ENCODE data around the gene BLVRB.
"Not testable (repeated sequence)": the region's sequence is repeated elsewhere in the genome, so short reads cannot be mapped to it uniquely, and the experiment has no call there.

Gene BLVRB

GRCh38 chr19:40445780-40446262, 19.7 kb downstream of the BLVRB start:
- FAIRE-seq = no peak
- no peak for DNase-seq (ENCODE audit: insufficient read length, low spot score)
- TF ChIP-seq POLR2A (IDR thresholded peaks at IDR 0.05; ENCODE audit: low read depth, low read length) = no peak

GRCh38 chr19:40444825-40445312, 20.7 kb downstream of the BLVRB start:
- TF ChIP-seq POLR2A (IDR thresholded peaks at IDR 0.05; ENCODE audit: low read depth, low read length) = peak; percentile 10; the same call in 1 of the 2 replicates
- FAIRE-seq (no peak), DNase-seq (ENCODE audit: insufficient read length, low spot score) (no peak)

- FAIRE-seq (no peak), DNase-seq (ENCODE audit: insufficient read length, low spot score) (peak; percentile 94)
- TF ChIP-seq POLR2A (IDR thresholded peaks at IDR 0.05; ENCODE audit: low read depth, low read length) = peak; percentile 95
These were observed 21.3 kb downstream of the BLVRB start, which contains the start of gene SERTAD3 for GRCh38 chr19:40444000-40444824. Gene SERTAD3, minus strand, starts transcription at chr19:40444335. Its CDS starts 2,255 bp downstream, at chr19:40442080.

GRCh38 chr19:40443131-40443999, 22.2 kb downstream of the BLVRB start:
- peak; percentile 36 for TF ChIP-seq POLR2A (IDR thresholded peaks at IDR 0.05; ENCODE audit: low read depth, low read length)

GRCh38 chr19:40442328-40443130, 23.0 kb downstream of the BLVRB start:
- TF ChIP-seq POLR2A (IDR thresholded peaks at IDR 0.05; ENCODE audit: low read depth, low read length) = no peak
- DNase-seq (ENCODE audit: insufficient read length, low spot score) (no peak), FAIRE-seq (no peak)

More at GRCh38 chr19:40443131-40443999, 22.2 kb downstream of the BLVRB start:
- DNase-seq (ENCODE audit: insufficient read length, low spot score) (peak; percentile 98), FAIRE-seq (peak; percentile 52)

GRCh38 chr19:40441719-40442253, 23.8 kb downstream of the BLVRB start:
- FAIRE-seq (no peak), DNase-seq (ENCODE audit: insufficient read length, low spot score) (no peak)
- no peak for TF ChIP-seq POLR2A (IDR thresholded peaks at IDR 0.05; ENCODE audit: low read depth, low read length)

GRCh38 chr19:40438284-40438683, 27.3 kb downstream of the BLVRB start:
- no peak for DNase-seq (ENCODE audit: insufficient read length, low spot score)
- no peak for TF ChIP-seq POLR2A (IDR thresholded peaks at IDR 0.05; ENCODE audit: low read depth, low read length)
- no peak for FAIRE-seq

GRCh38 chr19:40433391-40434216, 31.9 kb downstream of the BLVRB start:
- no peak for FAIRE-seq
- TF ChIP-seq POLR2A (IDR thresholded peaks at IDR 0.05; ENCODE audit: low read depth, low read length) = peak; percentile 17; the same call in 1 of the 2 replicates
- peak; percentile 90 for DNase-seq (ENCODE audit: insufficient read length, low spot score)

GRCh38 chr19:40432760-40433159, 32.8 kb downstream of the BLVRB start:
- DNase-seq (ENCODE audit: insufficient read length, low spot score); FAIRE-seq: not testable (repeated sequence)

GRCh38 chr19:40431698-40432097, 33.8 kb downstream of the BLVRB start:
- FAIRE-seq = no peak
- no peak for TF ChIP-seq POLR2A (IDR thresholded peaks at IDR 0.05; ENCODE audit: low read depth, low read length)
- no peak for DNase-seq (ENCODE audit: insufficient read length, low spot score)

GRCh38 chr19:40430242-40430641, 35.3 kb downstream of the BLVRB start:
- FAIRE-seq; DNase-seq (ENCODE audit: insufficient read length, low spot score): not testable (repeated sequence)

GRCh38 chr19:40428197-40428596, 37.3 kb downstream of the BLVRB start:
- not testable (repeated sequence) for DNase-seq (ENCODE audit: insufficient read length, low spot score); FAIRE-seq

All from H54 (cell line).